Measurements from ENCODE around the gene ZYX. TPM values are rescaled to one million over a fixed set of nuclear protein-coding genes. Genes with fewer than 3 reads are reported as not detected.

The ZYX gene
- total RNA-seq, 1 donor from 2014 or later, result 114 TPM

DNA sequence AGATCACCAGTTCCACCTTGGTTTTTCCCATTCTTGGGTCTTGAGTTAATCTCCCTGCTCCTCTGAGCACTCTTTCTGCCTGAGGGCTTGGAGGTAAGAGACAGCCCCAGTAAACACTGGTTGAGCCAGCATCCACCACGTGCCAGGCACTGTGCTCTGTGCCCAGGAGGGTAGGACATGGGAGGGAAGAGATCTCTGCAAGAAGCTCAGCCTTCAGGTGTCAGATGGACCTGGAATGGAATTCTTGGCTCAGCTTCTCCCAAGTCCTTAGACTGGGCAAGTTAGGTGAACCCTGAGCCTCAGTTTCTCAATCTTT, 2.5 kb downstream of the ZYX start:
- no peaks in the 10 kb centered on the region for H3K9me3 Mint-ChIP-seq
- peaks cover 5% of the 10 kb centered on the region for H3K36me3 Mint-ChIP-seq (ENCODE audit: low read depth)
- peaks cover 23% of the 10 kb centered on the region for H3K4me1 Mint-ChIP-seq (ENCODE audit: low read depth)
- intact Hi-C loops (cut with micrococcal nuclease), result loop anchor here (5.0 kb wide), 2 partner anchors 76 to 121 kb away; partner anchors contain the start of gene GSTK1
- H3K27ac Mint-ChIP-seq, result no peak overlapping the region
- DNase-seq (ENCODE audit: low spot score), result no peak
- H3K27me3 Mint-ChIP-seq (ENCODE audit: low read depth), result no peaks in the 10 kb centered on the region
- no peak overlapping the region for H3K4me3 Mint-ChIP-seq (ENCODE audit: low read depth)

DNA sequence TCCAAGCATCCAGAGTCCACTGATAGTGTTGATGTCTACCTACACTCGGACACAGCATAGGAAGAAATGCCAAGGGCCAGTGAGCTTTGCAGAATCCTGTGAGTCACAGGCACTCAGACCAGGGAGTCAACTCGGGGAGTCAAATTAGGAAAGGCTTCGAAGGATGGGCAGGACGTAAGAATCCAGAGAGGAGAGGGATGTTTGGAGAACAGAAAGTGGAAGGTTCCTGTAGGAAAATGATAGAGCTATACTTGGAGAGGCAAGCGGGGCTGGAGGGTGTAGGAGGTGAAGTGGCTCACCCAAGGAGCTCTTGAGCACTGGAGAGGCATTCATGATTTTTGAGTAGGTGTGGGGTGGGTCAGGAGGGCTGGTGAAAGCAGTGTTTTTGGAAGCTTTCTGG, 3.0 kb downstream of the ZYX start:
- Mint-ChIP-seq H3K36me3 (ENCODE audit: low read depth) (peaks cover 8% of the 10 kb centered on the region), H3K27ac (no peak overlapping the region), H3K4me1 (ENCODE audit: low read depth) (peaks cover 19% of the 10 kb centered on the region), H3K9me3 (no peaks in the 10 kb centered on the region), H3K4me3 (ENCODE audit: low read depth) (no peak overlapping the region), H3K27me3 (ENCODE audit: low read depth) (no peaks in the 10 kb centered on the region)
- intact Hi-C loops (cut with micrococcal nuclease), result loop anchor here (5.0 kb wide), 2 partner anchors 77 to 122 kb away; partner anchors contain the start of gene GSTK1
- DNase-seq (ENCODE audit: low spot score), result no peak

DNA sequence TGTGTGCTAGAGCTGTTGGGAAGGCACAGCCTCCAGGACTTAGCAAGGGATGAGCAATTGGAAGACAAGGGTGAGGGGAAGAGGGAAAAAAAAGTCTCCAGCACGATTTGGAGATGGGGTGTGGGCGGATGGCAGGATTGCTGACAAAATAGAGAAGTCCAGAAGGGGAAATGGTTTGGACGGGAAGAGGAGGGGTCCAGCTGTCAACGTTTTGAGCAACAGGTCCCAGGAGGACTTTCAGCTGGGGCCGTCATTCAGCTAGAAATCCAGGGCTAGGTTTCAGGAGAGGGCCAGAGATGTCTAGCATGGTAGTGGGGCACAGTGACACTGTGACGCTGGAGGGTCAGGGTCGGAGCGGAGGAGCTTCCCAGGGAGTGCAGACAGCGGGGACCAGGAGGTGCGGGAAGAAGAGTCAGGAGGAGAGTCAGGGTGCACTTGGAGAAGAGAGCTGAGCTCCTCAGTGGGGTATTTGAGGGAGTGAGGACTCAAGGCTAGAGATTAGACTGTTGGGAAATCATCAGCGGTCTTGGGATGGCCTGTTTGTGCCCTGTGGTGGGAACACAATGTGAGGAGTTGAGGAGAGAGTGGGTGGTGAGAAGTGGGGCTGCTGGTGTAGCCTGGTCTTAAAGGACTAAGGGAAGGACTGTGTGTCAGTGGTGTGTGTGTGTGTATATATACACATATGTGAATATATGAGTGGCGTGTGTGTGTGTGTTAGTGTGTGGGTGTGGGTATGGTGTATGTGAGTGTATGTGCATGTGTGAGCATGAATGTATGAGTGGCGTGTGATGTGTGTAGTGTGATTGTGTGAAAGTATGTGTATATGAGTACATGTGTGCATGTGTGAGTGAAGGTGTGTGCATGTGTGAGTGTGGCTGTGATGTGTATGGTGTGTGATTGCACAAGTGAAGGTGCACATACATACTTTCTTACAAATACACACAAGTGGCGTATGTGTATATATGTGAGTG, 3.8 kb downstream of the ZYX start:
- Mint-ChIP-seq H3K9me3 (no peaks in the 10 kb centered on the region), H3K27ac (no peak overlapping the region), H3K4me1 (ENCODE audit: low read depth) (peaks cover 18% of the 10 kb centered on the region), H3K27me3 (ENCODE audit: low read depth) (no peaks in the 10 kb centered on the region), H3K36me3 (ENCODE audit: low read depth) (peaks cover 16% of the 10 kb centered on the region), H3K4me3 (ENCODE audit: low read depth) (no peak overlapping the region)
- intact Hi-C loops (cut with micrococcal nuclease), result loop anchor here (5.0 kb wide), 2 partner anchors 78 to 123 kb away; partner anchors contain the start of gene GSTK1
- no peak for DNase-seq (ENCODE audit: low spot score)

DNA sequence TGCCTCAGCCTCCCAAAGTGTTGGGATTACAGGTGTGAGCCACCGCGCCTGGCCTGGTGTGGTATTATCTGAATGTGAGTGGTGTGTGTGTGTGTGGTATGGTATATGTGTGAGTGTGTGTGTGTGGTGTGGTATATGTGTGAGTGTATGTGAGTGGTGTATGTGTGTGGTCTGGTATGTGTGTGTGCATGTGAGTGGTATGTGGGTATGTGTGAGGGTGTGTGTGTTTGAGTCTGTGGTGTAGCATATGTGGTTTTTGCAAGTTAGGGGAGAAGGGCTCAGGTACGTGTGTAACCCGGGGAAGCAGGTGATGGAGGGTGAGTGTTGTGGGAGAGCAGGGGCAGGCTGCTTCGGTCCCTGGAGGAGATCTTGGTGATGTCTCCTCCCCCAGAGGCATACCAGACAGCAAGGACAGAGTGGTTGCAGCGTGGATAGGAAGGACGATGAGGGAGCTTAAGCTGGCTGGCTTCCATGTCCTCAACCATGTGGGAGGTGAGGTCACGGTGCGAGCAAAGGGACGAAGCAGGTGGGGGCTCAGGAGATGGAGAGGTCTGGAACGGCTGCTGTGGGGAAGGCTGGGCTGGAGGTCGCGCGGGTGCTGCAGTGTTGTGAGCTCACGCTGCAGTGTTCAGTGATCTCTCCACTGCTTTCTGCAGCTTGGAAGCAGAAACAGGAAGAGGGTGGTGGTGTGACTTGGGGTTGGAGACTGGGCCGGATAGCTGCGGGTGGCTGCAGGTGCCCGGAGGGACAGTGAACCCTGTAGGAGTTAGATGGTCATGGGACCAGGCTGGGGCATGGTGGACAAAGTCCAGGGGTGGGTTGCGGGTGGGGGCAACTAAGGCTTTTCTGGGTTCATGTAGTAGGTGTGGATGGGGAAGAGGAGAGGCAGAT, 5.0 kb downstream of the ZYX start:
- intact Hi-C loops (cut with micrococcal nuclease), result loop anchor here (2.0 kb wide), 1 partner anchor 21 kb away; no protein-coding TSS in a partner anchor
- Mint-ChIP-seq H3K9me3 (no peaks in the 10 kb centered on the region), H3K27ac (no peak overlapping the region), H3K4me3 (ENCODE audit: low read depth) (no peak overlapping the region), H3K4me1 (ENCODE audit: low read depth) (peaks cover 19% of the 10 kb centered on the region), H3K27me3 (ENCODE audit: low read depth) (no peaks in the 10 kb centered on the region), H3K36me3 (ENCODE audit: low read depth) (peaks cover 25% of the 10 kb centered on the region)
- peak; percentile 40 for DNase-seq (ENCODE audit: low spot score)

DNA sequence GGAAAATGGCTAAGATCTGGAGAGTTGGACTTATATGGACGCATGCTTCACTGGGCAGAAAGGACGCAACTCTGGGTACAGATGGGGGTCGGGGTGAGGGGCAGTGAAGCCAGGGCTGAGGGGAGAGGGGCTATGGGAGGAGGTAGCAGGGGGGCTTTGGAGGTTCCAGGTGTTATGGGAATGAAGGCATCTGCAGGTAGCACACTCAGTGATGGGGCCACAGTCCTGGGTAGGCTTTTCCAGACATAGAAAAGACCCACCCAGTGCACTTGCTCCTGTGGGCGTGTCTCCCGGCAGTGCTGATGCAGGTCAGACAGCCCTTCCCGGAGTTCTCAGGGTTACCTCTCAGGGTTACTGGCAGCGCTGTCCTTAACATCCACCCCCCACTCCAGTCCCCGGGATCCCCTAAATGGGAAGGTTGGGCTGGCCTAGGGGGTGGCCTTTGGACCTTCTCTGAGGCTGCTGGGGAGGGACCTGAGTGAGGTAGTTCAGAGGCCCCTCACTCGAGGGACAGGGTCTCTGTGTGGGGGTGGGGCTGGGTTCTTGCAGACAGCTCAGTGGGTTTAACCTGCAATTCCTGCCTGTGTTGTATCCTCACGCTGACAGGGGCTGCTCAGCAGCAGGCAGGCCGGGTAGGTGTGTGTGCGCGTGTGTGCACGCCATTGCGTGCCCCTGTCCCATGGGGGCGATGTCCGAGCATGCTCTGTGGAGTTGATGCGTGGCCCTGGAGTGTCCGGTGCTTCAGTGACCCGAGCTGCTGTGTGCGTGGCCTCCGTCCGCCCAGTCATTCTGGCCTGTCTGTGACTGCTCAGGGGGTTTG, 6.2 kb downstream of the ZYX start:
- no peak for DNase-seq (ENCODE audit: low spot score)
- H3K4me1 Mint-ChIP-seq (ENCODE audit: low read depth), result peaks cover 18% of the 10 kb centered on the region
- no peaks in the 10 kb centered on the region for H3K27me3 Mint-ChIP-seq (ENCODE audit: low read depth)
- peaks cover 30% of the 10 kb centered on the region for H3K36me3 Mint-ChIP-seq (ENCODE audit: low read depth)
- no peak overlapping the region for H3K4me3 Mint-ChIP-seq (ENCODE audit: low read depth)
- no peak overlapping the region for H3K27ac Mint-ChIP-seq
- intact Hi-C loops (cut with micrococcal nuclease), result loop anchor here (2.0 kb wide), 1 partner anchor 19 kb away; no protein-coding TSS in a partner anchor
- no peaks in the 10 kb centered on the region for H3K9me3 Mint-ChIP-seq

DNA sequence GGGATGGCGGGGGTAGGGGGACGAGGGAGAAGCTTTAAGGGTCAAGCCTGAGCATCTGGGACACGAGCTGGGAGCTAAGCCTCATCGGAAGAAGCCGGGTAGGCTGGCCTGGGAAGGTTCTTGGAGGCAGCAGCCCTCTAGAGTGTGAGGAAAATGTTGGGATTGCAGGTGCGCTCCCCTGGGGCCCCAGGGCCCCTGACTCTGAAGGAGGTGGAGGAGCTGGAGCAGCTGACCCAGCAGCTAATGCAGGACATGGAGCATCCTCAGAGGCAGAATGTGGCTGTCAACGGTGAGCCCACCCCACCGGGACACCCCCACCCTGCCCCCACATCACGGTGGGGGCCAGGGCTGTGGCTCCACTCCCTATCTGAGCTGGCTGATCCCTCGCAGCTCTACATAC, 6.9 kb downstream of the ZYX start:
- Mint-ChIP-seq H3K4me1 (ENCODE audit: low read depth) (peaks cover 12% of the 10 kb centered on the region), H3K27me3 (ENCODE audit: low read depth) (no peaks in the 10 kb centered on the region), H3K27ac (no peak overlapping the region), H3K9me3 (no peaks in the 10 kb centered on the region), H3K36me3 (ENCODE audit: low read depth) (peaks cover 36% of the 10 kb centered on the region), H3K4me3 (ENCODE audit: low read depth) (no peak overlapping the region)
- intact Hi-C loops (cut with micrococcal nuclease), result no loop called here
- no peak for DNase-seq (ENCODE audit: low spot score)

DNA sequence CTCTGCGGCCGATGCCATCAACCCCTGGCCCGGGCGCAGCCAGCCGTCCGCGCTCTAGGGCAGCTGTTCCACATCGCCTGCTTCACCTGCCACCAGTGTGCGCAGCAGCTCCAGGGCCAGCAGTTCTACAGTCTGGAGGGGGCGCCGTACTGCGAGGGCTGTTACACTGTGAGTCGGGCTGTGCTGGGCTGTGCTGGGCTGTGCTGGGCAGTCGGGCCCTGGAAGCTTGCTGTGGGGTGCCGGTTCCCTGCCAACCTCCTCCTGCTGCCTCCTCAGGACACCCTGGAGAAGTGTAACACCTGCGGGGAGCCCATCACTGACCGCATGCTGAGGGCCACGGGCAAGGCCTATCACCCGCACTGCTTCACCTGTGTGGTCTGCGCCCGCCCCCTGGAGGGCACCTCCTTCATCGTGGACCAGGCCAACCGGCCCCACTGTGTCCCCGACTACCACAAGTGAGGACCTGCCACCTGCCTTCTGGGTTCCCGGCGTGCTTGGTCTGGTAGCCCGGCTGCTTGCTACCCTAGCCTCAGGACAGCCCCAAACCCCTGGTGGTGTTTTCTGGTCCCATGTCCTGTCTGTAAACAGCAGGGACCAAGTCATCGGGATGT, 7.5 kb downstream of the ZYX start:
- H3K9me3 Mint-ChIP-seq, result no peaks in the 10 kb centered on the region
- H3K4me1 Mint-ChIP-seq (ENCODE audit: low read depth), result peaks cover 10% of the 10 kb centered on the region
- no peaks in the 10 kb centered on the region for H3K27me3 Mint-ChIP-seq (ENCODE audit: low read depth)
- intact Hi-C loops (cut with micrococcal nuclease), result no loop called here
- no peak overlapping the region for H3K4me3 Mint-ChIP-seq (ENCODE audit: low read depth)
- peaks cover 37% of the 10 kb centered on the region for H3K36me3 Mint-ChIP-seq (ENCODE audit: low read depth)
- H3K27ac Mint-ChIP-seq, result no peak overlapping the region
- no peak for DNase-seq (ENCODE audit: low spot score)

DNA sequence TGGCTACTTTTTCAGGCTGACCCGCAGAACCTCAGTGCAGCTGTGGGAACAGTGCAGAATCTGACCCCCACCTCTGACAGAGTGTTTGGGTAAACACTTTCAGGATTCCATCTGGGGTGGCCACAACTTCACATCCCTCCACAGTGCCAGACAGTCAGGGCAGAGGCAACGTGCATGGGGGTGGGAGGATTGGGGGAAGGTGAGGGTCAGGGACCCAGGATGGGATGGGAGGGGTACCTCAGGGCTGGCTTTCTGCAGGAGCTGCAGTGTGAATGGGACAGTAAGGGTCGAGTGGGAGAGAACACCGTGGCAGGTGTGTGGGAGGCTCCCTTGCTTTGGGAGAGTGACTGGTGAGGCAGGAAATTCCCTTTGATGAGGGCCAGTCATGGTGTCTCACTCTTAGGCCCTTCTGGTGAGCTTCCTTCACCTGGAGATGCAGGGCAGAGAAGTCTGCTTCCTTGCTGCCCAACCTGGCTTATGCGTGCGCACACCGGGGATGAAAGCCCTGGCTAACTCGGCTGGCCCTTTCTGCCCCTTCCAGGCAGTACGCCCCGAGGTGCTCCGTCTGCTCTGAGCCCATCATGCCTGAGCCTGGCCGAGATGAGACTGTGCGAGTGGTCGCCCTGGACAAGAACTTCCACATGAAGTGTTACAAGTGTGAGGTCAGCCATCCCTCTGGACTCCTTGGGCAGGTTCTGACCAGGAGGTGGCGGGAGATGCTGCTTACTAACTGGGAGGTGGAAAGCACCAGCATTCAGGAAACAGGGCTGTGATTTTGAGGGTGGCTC, 8.4 kb downstream of the ZYX start:
- Mint-ChIP-seq H3K4me1 (ENCODE audit: low read depth) (peaks cover 10% of the 10 kb centered on the region), H3K9me3 (no peaks in the 10 kb centered on the region), H3K4me3 (ENCODE audit: low read depth) (no peak overlapping the region), H3K36me3 (ENCODE audit: low read depth) (peaks cover 37% of the 10 kb centered on the region), H3K27me3 (ENCODE audit: low read depth) (no peaks in the 10 kb centered on the region), H3K27ac (peak overlapping the region; percentile 18)
- DNase-seq (ENCODE audit: low spot score), result no peak
- intact Hi-C loops (cut with micrococcal nuclease), result no loop called here

DNA sequence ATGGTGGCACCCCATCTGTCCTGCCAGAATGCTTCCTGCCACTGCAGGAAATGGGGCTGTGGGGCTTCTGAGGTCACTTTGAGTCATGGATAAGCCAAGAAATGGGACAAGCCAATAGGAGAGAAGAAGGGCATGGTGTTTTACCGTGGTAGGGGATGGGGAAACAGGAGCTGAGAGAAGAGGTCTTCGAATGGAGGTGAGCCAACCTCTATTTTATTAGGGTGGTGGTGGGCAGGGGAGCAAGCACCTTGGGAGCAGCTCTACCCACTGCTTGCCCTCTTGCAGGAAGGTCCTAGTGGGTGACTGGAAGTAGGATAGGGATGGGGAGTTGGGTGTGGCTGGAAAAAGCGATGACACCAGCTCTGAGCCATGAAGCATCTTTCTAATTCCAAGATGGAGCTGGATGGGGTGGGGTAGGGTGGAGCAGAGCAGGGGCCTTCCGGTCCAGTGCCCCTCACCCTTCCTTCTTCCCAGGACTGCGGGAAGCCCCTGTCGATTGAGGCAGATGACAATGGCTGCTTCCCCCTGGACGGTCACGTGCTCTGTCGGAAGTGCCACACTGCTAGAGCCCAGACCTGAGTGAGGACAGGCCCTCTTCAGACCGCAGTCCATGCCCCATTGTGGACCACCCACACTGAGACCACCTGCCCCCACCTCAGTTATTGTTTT, 9.1 kb downstream of the ZYX start:
- no peaks in the 10 kb centered on the region for H3K27me3 Mint-ChIP-seq (ENCODE audit: low read depth)
- no peak overlapping the region for H3K4me3 Mint-ChIP-seq (ENCODE audit: low read depth)
- intact Hi-C loops (cut with micrococcal nuclease), result no loop called here
- peaks cover 10% of the 10 kb centered on the region for H3K4me1 Mint-ChIP-seq (ENCODE audit: low read depth)
- no peaks in the 10 kb centered on the region for H3K9me3 Mint-ChIP-seq
- H3K27ac Mint-ChIP-seq, result peak overlapping the region; percentile 18
- H3K36me3 Mint-ChIP-seq (ENCODE audit: low read depth), result peaks cover 37% of the 10 kb centered on the region
- no peak for DNase-seq (ENCODE audit: low spot score)

DNA sequence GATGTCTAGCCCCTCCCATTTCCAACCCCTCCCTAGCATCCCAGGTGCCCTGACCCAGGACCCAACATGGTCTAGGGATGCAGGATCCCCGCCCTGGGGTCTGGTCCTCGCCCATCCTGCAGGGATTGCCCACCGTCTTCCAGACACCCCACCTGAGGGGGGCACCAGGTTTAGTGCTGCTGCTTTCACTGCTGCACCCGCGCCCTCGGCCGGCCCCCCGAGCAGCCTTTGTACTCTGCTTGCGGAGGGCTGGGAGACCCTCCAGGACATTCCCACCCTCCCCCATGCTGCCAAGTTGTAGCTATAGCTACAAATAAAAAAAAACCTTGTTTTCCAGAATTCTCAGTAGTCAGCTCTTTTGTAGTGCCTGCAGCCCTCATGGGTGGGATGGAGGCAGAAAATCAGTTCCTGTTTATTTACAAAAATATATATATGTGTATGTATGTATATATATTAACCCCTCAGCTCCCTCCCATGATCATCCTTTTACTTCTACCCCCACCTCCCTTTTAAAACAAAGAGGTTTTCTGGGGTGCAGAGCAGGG, 9.7 kb downstream of the ZYX start:
- H3K36me3 Mint-ChIP-seq (ENCODE audit: low read depth), result peaks cover 37% of the 10 kb centered on the region
- no peaks in the 10 kb centered on the region for H3K27me3 Mint-ChIP-seq (ENCODE audit: low read depth)
- intact Hi-C loops (cut with micrococcal nuclease), result no loop called here
- no peak overlapping the region for H3K27ac Mint-ChIP-seq
- no peak overlapping the region for H3K4me3 Mint-ChIP-seq (ENCODE audit: low read depth)
- no peaks in the 10 kb centered on the region for H3K9me3 Mint-ChIP-seq
- peaks cover 10% of the 10 kb centered on the region for H3K4me1 Mint-ChIP-seq (ENCODE audit: low read depth)
- DNase-seq (ENCODE audit: low spot score), result no peak
